ENCODE results near the gene ZIC4. TPM values are rescaled to one million over a fixed set of nuclear protein-coding genes. Genes with fewer than 3 reads are reported as not detected.

Gene ZIC4
- polyA plus RNA-seq, 3 donors: not detected

- no peak for DNase-seq (ENCODE audit: low read depth in 3 of 3, low spot score in 2 of 3)
Observed at GRCh38 chr3:147377412-147378367, 28.7 kb downstream of the ZIC4 start.

GRCh38 chr3:147373301-147373700 is 33.0 kb downstream of the ZIC4 start:
- no peak for DNase-seq (ENCODE audit: low read depth in 3 of 3, low spot score in 2 of 3)

DNA sequence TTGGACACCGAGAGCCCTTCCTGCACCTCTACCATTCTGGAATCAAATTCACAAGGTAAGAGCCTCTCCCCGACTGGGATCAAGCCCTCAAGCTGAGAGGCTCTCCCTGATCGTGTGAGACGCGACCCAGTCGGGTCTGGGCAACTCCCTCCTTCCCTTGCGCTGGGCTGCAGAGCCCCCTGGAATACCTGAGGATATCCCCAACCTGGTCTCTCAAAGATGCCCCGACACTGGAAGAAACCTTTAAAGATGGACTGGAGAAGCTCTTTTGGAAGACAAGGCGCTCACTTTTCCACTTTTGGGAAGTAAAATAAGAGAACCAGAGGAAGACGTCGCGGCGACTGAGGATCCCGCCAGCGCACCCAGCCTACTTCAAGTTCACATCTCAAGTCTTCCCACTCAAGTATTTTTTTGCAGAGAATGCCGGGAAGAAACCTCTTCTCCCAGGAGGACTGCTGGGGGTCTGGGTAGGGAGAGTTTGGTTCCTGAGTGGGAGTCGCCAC is 33.8 kb downstream of the ZIC4 start:
- DNase-seq (ENCODE audit: low read depth in 3 of 3, low spot score in 2 of 3): no peak

DNA sequence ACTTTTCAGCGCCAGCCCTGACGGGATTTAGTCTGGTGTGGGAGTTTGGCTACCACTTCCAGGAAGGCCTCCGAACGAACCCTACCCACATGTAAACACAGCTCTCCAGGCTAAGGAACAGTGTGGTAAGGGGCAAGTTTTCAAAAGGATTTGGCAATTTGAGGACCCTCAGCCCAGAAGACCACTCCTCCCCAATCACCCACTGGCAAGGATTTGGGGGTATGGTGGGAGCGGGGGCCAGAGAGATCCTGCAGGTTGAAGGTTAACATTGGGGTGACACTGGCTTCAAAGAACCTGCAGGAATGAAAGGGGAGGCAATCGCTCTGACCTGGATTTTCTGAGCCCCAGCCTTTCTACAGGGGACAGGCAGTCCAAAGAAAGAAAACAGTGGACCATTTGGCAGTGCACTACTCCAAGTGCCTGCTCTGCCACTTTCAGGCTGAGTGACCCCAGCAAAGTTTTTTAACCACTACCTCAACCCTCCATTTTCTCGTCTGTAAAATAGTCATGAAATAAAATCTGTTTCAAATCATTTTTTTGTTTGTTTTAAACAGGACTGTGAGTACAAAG is 34.5 kb downstream of the ZIC4 start:
- DNase-seq (ENCODE audit: low read depth in 3 of 3, low spot score in 2 of 3): no peak

DNA sequence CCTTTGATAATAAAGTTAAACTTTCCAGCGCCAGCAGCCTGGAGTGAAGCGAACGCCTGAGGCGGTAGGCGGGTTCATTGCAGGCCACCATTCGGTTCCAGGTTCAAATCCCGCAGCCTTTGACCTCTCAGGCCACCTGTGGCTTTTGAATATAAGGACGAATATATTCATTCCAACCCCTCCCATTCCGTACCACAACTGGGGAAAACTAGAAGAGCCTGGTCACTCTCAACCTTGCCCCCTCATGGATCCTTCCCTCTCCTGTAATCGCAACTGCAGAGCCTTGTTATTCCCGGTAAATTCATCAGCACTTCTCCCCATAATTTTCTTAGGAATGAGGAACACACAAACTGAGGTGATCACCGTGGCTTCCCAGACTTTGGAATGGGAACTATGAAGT is 35.2 kb downstream of the ZIC4 start:
- DNase-seq (ENCODE audit: low read depth in 3 of 3, low spot score in 2 of 3): no peak

GRCh38 chr3:147370349-147370748 is 36.0 kb downstream of the ZIC4 start:
- DNase-seq (ENCODE audit: low read depth in 3 of 3, low spot score in 2 of 3): no peak

GRCh38 chr3:147369661-147370123 is 36.7 kb downstream of the ZIC4 start:
- DNase-seq (ENCODE audit: low read depth in 3 of 3, low spot score in 2 of 3): no peak

DNA sequence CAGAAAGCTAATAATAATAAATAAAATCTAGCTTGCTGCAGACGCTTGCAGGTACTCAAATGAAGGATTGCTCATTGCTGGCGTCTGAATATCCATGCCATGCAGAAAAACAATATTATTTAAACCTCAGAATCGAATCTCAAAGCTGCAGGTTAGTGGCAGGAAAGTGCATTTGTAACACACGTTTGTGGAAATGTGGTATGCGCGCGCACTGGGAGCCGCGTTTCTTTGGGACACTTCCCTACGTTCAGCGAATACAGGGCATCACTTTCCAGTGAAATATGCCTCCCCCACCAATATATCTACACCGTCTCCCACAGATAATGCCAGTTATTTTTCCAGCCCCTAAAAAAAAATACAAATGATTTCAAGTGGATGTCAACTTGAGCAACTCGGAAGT is 37.1 kb downstream of the ZIC4 start:
- DNase-seq (ENCODE audit: low read depth in 3 of 3, low spot score in 2 of 3): no peak

GRCh38 chr3:147368561-147369221 is 37.7 kb downstream of the ZIC4 start:
- no peak for DNase-seq (ENCODE audit: low read depth in 3 of 3, low spot score in 2 of 3)

GRCh38 chr3:147368151-147368550 is 38.2 kb downstream of the ZIC4 start:
- DNase-seq (ENCODE audit: low read depth in 3 of 3, low spot score in 2 of 3): no peak

DNA sequence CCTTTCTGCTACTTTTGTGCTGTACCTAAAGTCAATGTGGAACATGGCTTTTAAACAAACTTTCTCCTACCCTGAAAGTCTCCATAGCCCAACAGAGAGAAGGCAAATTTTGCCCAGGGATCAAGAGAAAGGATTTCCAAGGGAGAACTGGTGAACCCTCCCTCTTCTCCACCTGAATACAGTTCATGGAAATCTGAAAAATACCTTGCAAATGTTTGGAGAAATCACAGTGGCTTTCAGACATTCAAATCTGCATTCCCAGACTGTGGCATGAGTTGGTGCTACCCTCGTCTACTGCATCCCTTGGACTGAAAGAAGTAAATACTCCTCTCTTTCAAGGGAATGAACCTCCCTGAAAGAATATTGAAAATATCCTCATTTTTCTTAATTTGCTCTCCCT is 38.7 kb downstream of the ZIC4 start:
- DNase-seq (ENCODE audit: low read depth in 3 of 3, low spot score in 2 of 3): no peak

GRCh38 chr3:147365196-147366115 is 40.9 kb downstream of the ZIC4 start:
- no peak for DNase-seq (ENCODE audit: low read depth in 3 of 3, low spot score in 2 of 3)

DNA sequence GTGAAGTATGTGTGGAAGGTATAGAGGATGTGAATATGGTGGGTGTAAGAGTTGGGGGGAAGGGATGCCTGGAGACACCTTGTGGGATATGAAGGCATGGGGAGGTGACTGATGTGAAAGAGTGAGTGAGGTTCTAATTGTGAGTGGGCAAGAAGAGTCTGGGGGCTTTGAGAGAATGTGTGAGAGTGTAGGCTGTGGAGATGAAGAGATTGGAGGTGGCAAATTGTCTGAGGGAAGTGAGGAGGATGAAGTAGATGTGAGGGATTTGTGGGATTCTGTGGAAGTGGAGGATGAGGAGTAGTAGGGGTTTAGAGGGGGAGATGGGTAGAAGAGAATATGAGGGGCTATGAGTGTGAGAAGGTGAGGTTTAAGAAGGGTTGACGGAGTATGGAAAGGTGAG is 41.6 kb downstream of the ZIC4 start:
- DNase-seq (ENCODE audit: low read depth in 3 of 3, low spot score in 2 of 3): no peak

GRCh38 chr3:147361454-147362420 is 44.6 kb downstream of the ZIC4 start:
- DNase-seq (ENCODE audit: low read depth in 3 of 3, low spot score in 2 of 3): no peak

GRCh38 chr3:147360646-147361453 is 45.5 kb downstream of the ZIC4 start:
- DNase-seq (ENCODE audit: low read depth in 3 of 3, low spot score in 2 of 3): no peak

- no peak for DNase-seq (ENCODE audit: low read depth in 3 of 3, low spot score in 2 of 3)
Observed at GRCh38 chr3:147360051-147360439, 46.3 kb downstream of the ZIC4 start.

DNA sequence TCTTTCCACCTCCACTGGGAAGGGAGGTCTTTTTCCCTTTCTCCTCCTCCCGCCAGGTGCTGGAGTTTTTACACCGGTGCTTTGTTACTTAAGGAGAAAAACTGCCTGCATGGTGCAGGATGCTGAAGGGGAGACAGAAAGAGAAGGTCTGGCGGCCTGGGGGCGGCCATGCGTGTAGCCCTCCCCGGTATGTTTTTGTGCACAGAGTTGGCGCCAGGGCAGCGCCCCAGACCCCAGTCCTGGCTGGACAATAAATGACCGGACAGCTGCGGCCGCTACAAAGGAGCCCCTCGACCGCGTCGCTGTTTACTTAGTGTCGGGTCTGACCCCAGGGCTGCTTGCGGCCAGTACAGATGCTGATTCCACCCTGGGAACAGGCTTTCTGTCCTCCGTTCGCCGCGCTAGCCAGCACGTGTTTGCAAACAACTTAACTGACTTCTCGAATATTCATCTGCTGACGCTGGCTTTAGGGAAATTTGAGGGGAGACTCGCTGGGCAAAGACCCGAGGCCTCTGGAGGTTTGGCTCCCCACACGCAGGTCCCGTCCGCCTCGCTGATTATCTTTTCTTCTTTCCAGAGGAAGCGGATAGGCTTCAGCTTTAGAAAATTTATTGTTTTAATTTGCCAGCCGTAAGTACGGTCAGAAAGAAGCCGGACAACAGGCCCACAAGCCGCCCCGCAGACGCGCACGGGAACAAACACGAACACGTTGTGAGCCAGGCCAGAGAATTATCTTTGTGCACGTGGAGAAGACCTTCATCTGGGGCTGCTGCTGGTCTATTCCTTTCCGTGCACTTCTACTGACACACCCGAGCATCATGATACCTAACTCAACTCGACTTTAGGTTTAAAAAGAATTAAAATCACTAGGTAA is 46.9 kb downstream of the ZIC4 start:
- no peak for DNase-seq (ENCODE audit: low read depth in 3 of 3, low spot score in 2 of 3)
